Measurements from ENCODE around the gene FBXL13. TPM values are rescaled to one million over a fixed set of nuclear protein-coding genes. Genes with fewer than 3 reads are reported as not detected.
"Not testable (repeated sequence)": the region's sequence is repeated elsewhere in the genome, so short reads cannot be mapped to it uniquely, and the experiment has no call there.

The FBXL13 gene
- polyA plus RNA-seq, 5 donors: 2.8 to 5.5 (median 4.6) TPM

GRCh38 chr7:102769657-102770192, 304.9 kb downstream of the FBXL13 start:
- not testable (repeated sequence) for DNase-seq

GRCh38 chr7:102763295-102763905, 311.2 kb downstream of the FBXL13 start:
- peak; percentile 21 to 27 for DNase-seq

Other genes starting within 250 kb of the FBXL13 start
- gene LRRC17, start 161.8 kb downstream of the FBXL13 start, polyA plus RNA-seq (ENCODE audit: insufficient read depth in 1 of 5, insufficient read length in 5 of 5, low replicate concordance in 1 of 5): 100 to 1,000 TPM; 176 to 286 (median 232) TPM
- 10 to 100 TPM; 44.5 to 58.4 (median 54.3) TPM for gene ARMC10, start 344 bp upstream of the FBXL13 start, polyA plus RNA-seq (ENCODE audit: insufficient read depth in 1 of 5, insufficient read length in 5 of 5, low replicate concordance in 1 of 5)
- 10 to 100 TPM; 22.5 to 40.9 (median 32.8) TPM for gene NAPEPLD, start 74.3 kb upstream of the FBXL13 start, polyA plus RNA-seq (ENCODE audit: insufficient read depth in 1 of 5, insufficient read length in 5 of 5, low replicate concordance in 1 of 5)
- 10 to 100 TPM; 70.0 to 95.6 (median 93.5) TPM for gene PMPCB, start 222.6 kb upstream of the FBXL13 start, polyA plus RNA-seq (ENCODE audit: insufficient read depth in 1 of 5, insufficient read length in 5 of 5, low replicate concordance in 1 of 5)